Stomach (tissue), 4 donors: ENCODE data around the gene CHCHD1.

Experiments
- CTCF ChIP-seq, 7 experiments: fragments of 450-650 bp in 4 of 7; fragments of 200-600 bp in 3 of 7; sonication (generic) in 3 of 7; IDR thresholded peaks; one replicate each; pipeline ENCODE4 v1.5.1; 2016 to 2019; ENCODE audit warnings: antibody characterized with exemption in 7 of 7, control low read depth in 2 of 7, mild to moderate bottlenecking in 1 of 7
- EP300 ChIP-seq: sonication (generic); formaldehyde crosslinking; IDR thresholded peaks from one replicate; pipeline ENCODE4 v1.6.1; 2017; ENCODE audit warnings: antibody characterized with exemption
- POLR2A ChIP-seq, 4 donors: fragments of 450-650 bp; IDR thresholded peaks; one replicate each; pipeline ENCODE4 v1.6.1; 2016; ENCODE audit warnings: antibody characterized with exemption in 4 of 4, control low read depth in 2 of 4, mild to moderate bottlenecking in 1 of 4, moderate library complexity in 1 of 4

GRCh38 chr10:73734028-73734720 lies 47.7 kb upstream of the CHCHD1 start:
- TF ChIP-seq CTCF (IDR thresholded peaks at IDR 0.05) = no peak
- TF ChIP-seq EP300 = no peak
- no peak for TF ChIP-seq POLR2A (IDR thresholded peaks at IDR 0.05)
